ENCODE results near the gene ALDH3B1. TPM values are rescaled to one million over a fixed set of nuclear protein-coding genes. Genes with fewer than 3 reads are reported as not detected.
A peak's percentile ranks its signal among the peaks of the same experiment; 100 is the strongest.

Gene ALDH3B1
- total RNA-seq, 1 donor from 2014 or later, result 2.5 TPM

GRCh38 chr11:68013611-68014156 is 3.6 kb downstream of the ALDH3B1 start:
- ATAC-seq, result no peak

- peak; percentile 85 for ATAC-seq
Measured at GRCh38 chr11:68014157-68014946, 4.2 kb downstream of the ALDH3B1 start.

- no peak for ATAC-seq
Measured at GRCh38 chr11:68014947-68015447, 4.9 kb downstream of the ALDH3B1 start.

GRCh38 chr11:68015467-68015866 is 5.3 kb downstream of the ALDH3B1 start:
- ATAC-seq, result no peak

GRCh38 chr11:68016161-68016903 is 6.2 kb downstream of the ALDH3B1 start:
- ATAC-seq, result no peak

GRCh38 chr11:68016904-68017817 is 7.0 kb downstream of the ALDH3B1 start:
- ATAC-seq, result no peak

- ATAC-seq, result no peak
Measured at GRCh38 chr11:68017980-68018729, 8.0 kb downstream of the ALDH3B1 start.

- no peak for ATAC-seq
Measured at GRCh38 chr11:68018730-68019190, 8.6 kb downstream of the ALDH3B1 start.

GRCh38 chr11:68019486-68019885 is 9.4 kb downstream of the ALDH3B1 start:
- no peak for ATAC-seq

GRCh38 chr11:68020575-68020974 is 10.4 kb downstream of the ALDH3B1 start:
- peak; percentile 30 for ATAC-seq

GRCh38 chr11:68021167-68021787 is 11.2 kb downstream of the ALDH3B1 start:
- peak; percentile 58 for ATAC-seq

GRCh38 chr11:68022531-68022930 is 12.4 kb downstream of the ALDH3B1 start:
- no peak for ATAC-seq

GRCh38 chr11:68024508-68024907 is 14.4 kb downstream of the ALDH3B1 start:
- ATAC-seq, result no peak

- no peak for ATAC-seq
Measured at GRCh38 chr11:68025047-68025446, 14.9 kb downstream of the ALDH3B1 start.

GRCh38 chr11:68026391-68027105 is 16.4 kb downstream of the ALDH3B1 start:
- ATAC-seq, result no peak

- no peak for ATAC-seq
Measured at GRCh38 chr11:68027667-68028066, 17.5 kb downstream of the ALDH3B1 start.

- no peak for ATAC-seq
Measured at GRCh38 chr11:68028802-68029545, 18.8 kb downstream of the ALDH3B1 start.

- peak; percentile 94 for ATAC-seq
Measured at GRCh38 chr11:68030318-68031143, 20.4 kb downstream of the ALDH3B1 start, which contains the start of gene NDUFS8. NDUFS8 (plus strand) TSS chr11:68030681; CDS start chr11:68032152, 1,471 bp downstream.

- peak; percentile 5 for ATAC-seq
Measured at GRCh38 chr11:68031144-68031464, 21.0 kb downstream of the ALDH3B1 start.
